OCI-LY3 (cell line): ENCODE measurements around the gene SLX4.

Source experiments
- H2AFZ ChIP-seq: fragments of 200-600, 300-600 bp; shearing (Covaris generic); 2 replicates; pipeline ENCODE4 v1.6.0; 2014; ENCODE audit warnings: antibody characterized with exemption, low read depth, low read length
- H3K27ac ChIP-seq: fragments of 200-600, 300-600 bp; sonication (generic); 2 replicates; pipeline ENCODE4 v1.5.1; 2014; ENCODE audit warnings: mild to moderate bottlenecking, low read length, moderate library complexity, mixed read lengths
- H3K27me3 ChIP-seq: fragments of 200-600, 300-600 bp; sonication (generic); 2 replicates; pipeline ENCODE4 v1.6.1; 2014; ENCODE audit warnings: low read depth, low read length, mixed read lengths
- H3K36me3 ChIP-seq: fragments of 200-600, 300-600 bp; sonication (generic); replicated peaks from 2 replicates; pipeline ENCODE3; 2014; ENCODE audit warnings: low read depth, low read length, mixed read lengths
- H3K4me1 ChIP-seq: fragments of 300-600, 200-600 bp; sonication (generic); 2 replicates; pipeline ENCODE4 v1.6.1; 2014; ENCODE audit warnings: low read length, mixed read lengths
- H3K4me2 ChIP-seq: fragments of 200-600, 300-600 bp; sonication (generic); 2 replicates; pipeline ENCODE4 v1.6.1; 2014; ENCODE audit warnings: low read length, mixed read lengths
- H3K4me3 ChIP-seq: fragments of 300-600, 200-600 bp; sonication (generic); 2 replicates; pipeline ENCODE4 v1.5.1; 2014; ENCODE audit warnings: antibody characterized with exemption, mild to moderate bottlenecking, low read length, moderate library complexity
- H3K79me2 ChIP-seq: fragments of 300-600, 200-600 bp; shearing (Covaris generic); 2 replicates; pipeline ENCODE4 v1.6.1; 2014; ENCODE audit warnings: mild to moderate bottlenecking, low read length, mixed read lengths
- H3K9ac ChIP-seq: fragments of 300-600, 200-600 bp; shearing (Covaris generic); 2 replicates; pipeline ENCODE4 v1.6.0; 2014; ENCODE audit warnings: mild to moderate bottlenecking, low read length, moderate library complexity
- H3K9me3 ChIP-seq: fragments of 200-600, 300-600 bp; shearing (Covaris generic); 2 replicates; pipeline ENCODE4 v1.6.1; 2014; ENCODE audit warnings: low read length, mixed read lengths; ENCODE audit not compliant: insufficient read depth
- H4K20me1 ChIP-seq: fragments of 200-600, 300-600 bp; sonication (generic); 2 replicates; pipeline ENCODE4 v1.6.1; 2016; ENCODE audit warnings: low read length, mixed read lengths; ENCODE audit not compliant: insufficient read depth
- CTCF ChIP-seq: fragments of 200-600, 300-600 bp; sonication (generic); IDR thresholded peaks from 2 replicates; pipeline ENCODE4 v1.5.1; 2014; ENCODE audit warnings: antibody characterized with exemption, low read length, low read depth
- EZH2phosphoT487 ChIP-seq: fragments of 200-600 bp; shearing (Covaris generic); IDR thresholded peaks from 2 replicates; pipeline ENCODE4 v1.6.1; 2018; ENCODE audit warnings: antibody characterized with exemption, mixed run types, low read depth

Gene SLX4

DNA sequence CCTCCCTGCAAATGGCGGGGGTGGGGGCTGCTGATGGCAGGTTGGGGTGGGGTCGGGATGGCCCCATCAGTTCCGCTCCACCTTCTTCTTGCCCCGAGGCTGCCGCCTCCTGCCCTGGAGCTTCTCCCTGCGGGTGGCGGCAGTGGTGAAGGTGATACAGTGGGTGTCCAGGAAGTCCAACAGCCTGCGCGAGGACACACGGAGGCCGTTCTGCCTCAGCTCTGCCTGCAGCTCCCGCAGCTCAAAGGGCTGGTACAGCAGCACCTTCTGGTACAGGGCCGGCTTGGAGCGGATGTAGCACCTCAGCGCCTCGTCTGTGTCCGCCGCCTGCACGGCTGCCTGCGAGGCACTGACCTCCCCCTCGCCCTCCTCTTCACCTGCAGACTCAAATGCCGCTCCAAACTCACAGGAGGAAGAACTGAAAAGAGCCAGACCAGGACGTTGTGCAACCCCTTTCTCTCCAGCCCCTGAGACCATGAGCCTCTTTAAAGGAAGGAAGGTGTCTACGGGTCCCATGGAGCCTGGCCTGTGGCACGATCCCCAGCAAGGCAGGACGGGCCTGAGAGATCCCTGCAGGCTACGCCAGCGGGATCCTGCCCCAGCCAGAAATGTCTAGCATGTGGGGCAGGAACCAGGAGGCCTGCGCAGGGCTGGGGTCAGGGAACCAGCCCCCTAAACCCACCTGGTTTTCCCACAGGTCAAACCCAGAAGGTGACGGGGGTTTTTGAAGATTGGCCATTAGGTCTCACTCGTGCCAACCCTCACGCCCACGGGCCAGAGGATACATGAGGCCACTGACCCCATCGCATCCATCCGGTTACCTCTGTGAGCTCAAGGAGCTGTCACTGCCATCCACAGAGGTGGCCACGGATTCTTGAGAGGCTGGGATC is 28.9 kb downstream of the SLX4 start:
- Histone ChIP-seq H3K4me1 (peaks cover 9% of the 10 kb centered on the region; the same call in 1 of the 2 replicates), H3K27ac (no peak overlapping the region), H3K9ac (no peak overlapping the region), H3K79me2 (no peaks in the 10 kb centered on the region), H3K27me3 (no peaks in the 10 kb centered on the region), H3K36me3 (peaks cover 2% of the 10 kb centered on the region), H3K4me3 (no peak overlapping the region), H3K9me3 (no peaks in the 10 kb centered on the region), H3K4me2 (no peak overlapping the region), H2AFZ (no peak overlapping the region), H4K20me1 (no peaks in the 10 kb centered on the region)
- no peak for TF ChIP-seq CTCF
- TF ChIP-seq EZH2phosphoT487, result no peak

DNA sequence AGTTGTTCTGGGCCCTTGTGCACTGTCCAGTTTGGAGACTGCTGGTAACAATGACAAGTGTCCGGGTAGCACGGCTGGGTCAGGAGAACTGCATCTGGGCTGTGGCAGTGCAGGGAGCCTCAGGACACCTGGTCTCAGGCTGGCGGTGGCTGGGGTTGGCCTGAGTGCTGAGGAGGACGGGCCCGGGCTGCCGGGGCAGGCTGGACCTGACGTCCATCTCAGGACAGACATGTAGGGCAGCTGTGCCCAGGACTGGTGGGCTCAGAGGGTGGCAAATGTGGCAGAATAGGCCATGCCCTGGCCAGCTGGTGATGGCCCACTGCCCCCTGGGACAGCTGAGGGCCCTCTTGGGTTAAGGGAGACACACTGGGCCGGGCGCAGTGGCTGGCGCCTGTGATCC is 30.0 kb downstream of the SLX4 start:
- Histone ChIP-seq H2AFZ (no peak overlapping the region), H3K9me3 (no peaks in the 10 kb centered on the region), H3K4me1 (peaks cover 9% of the 10 kb centered on the region; the same call in 1 of the 2 replicates), H3K4me2 (no peak overlapping the region), H3K79me2 (no peaks in the 10 kb centered on the region), H3K27ac (no peak overlapping the region), H4K20me1 (no peaks in the 10 kb centered on the region), H3K9ac (no peak overlapping the region), H3K4me3 (no peak overlapping the region), H3K27me3 (no peaks in the 10 kb centered on the region), H3K36me3 (peaks cover 2% of the 10 kb centered on the region)
- no peak for TF ChIP-seq EZH2phosphoT487
- no peak for TF ChIP-seq CTCF

DNA sequence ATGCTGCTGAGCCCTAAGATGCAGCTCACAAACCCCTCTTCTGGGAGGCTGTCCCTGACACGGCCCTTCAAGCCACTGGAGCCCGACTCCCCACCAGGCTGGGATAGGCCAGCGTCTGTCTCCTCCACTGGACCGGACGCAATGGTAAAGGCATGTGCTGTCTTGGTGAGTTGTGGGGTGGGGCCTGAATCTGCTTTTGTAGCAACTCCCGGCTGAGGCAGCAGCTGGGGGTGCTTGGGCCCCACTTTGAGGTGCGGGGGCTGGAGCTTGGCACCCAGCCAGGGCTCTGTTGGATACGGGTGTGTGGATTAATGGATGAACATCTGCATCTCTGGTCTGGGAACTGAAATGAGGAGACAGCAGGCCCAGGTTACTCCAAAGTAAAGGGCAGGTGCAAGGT is 30.7 kb downstream of the SLX4 start:
- Histone ChIP-seq H3K9ac (no peak overlapping the region), H3K27ac (no peak overlapping the region), H2AFZ (no peak overlapping the region), H3K79me2 (no peaks in the 10 kb centered on the region), H3K27me3 (no peaks in the 10 kb centered on the region), H3K36me3 (peaks cover 2% of the 10 kb centered on the region), H3K4me2 (no peak overlapping the region), H3K9me3 (no peaks in the 10 kb centered on the region), H4K20me1 (no peaks in the 10 kb centered on the region), H3K4me3 (no peak overlapping the region), H3K4me1 (peaks cover 9% of the 10 kb centered on the region; the same call in 1 of the 2 replicates)
- no peak for TF ChIP-seq CTCF
- no peak for TF ChIP-seq EZH2phosphoT487

GRCh38 chr16:3580251-3580651 is 31.2 kb downstream of the SLX4 start:
- Histone ChIP-seq H3K36me3 (peaks cover 2% of the 10 kb centered on the region), H3K9me3 (no peaks in the 10 kb centered on the region), H3K27ac (no peak overlapping the region), H4K20me1 (no peaks in the 10 kb centered on the region), H3K9ac (no peak overlapping the region), H3K4me3 (no peak overlapping the region), H3K4me2 (no peak overlapping the region), H3K27me3 (no peaks in the 10 kb centered on the region), H3K79me2 (no peaks in the 10 kb centered on the region), H2AFZ (no peak overlapping the region), H3K4me1 (peaks cover 9% of the 10 kb centered on the region; the same call in 1 of the 2 replicates)
- TF ChIP-seq CTCF (no peak), EZH2phosphoT487 (no peak)
